Endothelial cell of umbilical vein (primary cell): ENCODE data around the gene ARFRP1. TPM values are rescaled to one million over a fixed set of nuclear protein-coding genes. Genes with fewer than 3 reads are reported as not detected.

ENCODE experiments used
- BruUV-seq: library from RNA; stranded (reverse); fragments of 400-500 nt; replicated peaks from 2 replicates; lab custom pipeline; 2021; lab: Mats Ljungman, UMichigan
- CTCF ChIA-PET: fragments of 300-600, 350-600 bp; sonication (Branson Sonifier 250); formaldehyde crosslinking; loops from one replicate; lab custom pipeline; 2021; ENCODE audit warnings: antibody characterized with exemption, inconsistent platforms; lab: Charles Lee
- POLR2A ChIA-PET: fragments of 300-600, 350-600 bp; sonication (Branson Sonifier 250); formaldehyde crosslinking; loops from one replicate; lab custom pipeline; 2021; ENCODE audit warnings: antibody characterized with exemption, inconsistent platforms; lab: Charles Lee
- DNase-seq: peaks from one replicate; pipeline ENCODE4 v3.0.0-alpha.2; 2011; ENCODE audit warnings: low read depth, low spot score
- FAIRE-seq: peaks from 2 replicates; lab custom pipeline; 2011; peaks lifted over from hg19 to GRCh38; lab: Jason Lieb, UNC
- H2AFZ ChIP-seq: 2 replicates; pipeline ENCODE4 v1.6.0; 2012; ENCODE audit warnings: low read depth, low read length, control low read depth, inconsistent platforms
- H3K27ac ChIP-seq: 2 replicates; pipeline ENCODE4 v1.5.1; 2011; ENCODE audit warnings: low read depth, mild to moderate bottlenecking, control low read depth, low read length, moderate library complexity; ENCODE audit not compliant: insufficient read depth
- H3K27me3 ChIP-seq, 2 experiments: 2 replicates each; pipeline versions ENCODE4 v1.6.0 to v1.6.1; 2011; ENCODE audit warnings: low read length in 2 of 2, mixed read lengths in 1 of 2; ENCODE audit not compliant: control insufficient read depth in 2 of 2, insufficient read depth in 2 of 2
- H3K36me3 ChIP-seq, 2 experiments: 2 replicates in 1 of 2; 3 replicates in 1 of 2; pipeline ENCODE4 v1.5.1; 2011; ENCODE audit warnings: low read length in 2 of 2, mild to moderate bottlenecking in 1 of 2, moderate library complexity in 1 of 2; ENCODE audit not compliant: control insufficient read depth in 2 of 2, insufficient read depth in 2 of 2; ENCODE audit errors: extremely low read depth in 1 of 2
- H3K4me1 ChIP-seq: 3 replicates; pipeline ENCODE4 v1.5.1; 2011; ENCODE audit warnings: mild to moderate bottlenecking, low read length; ENCODE audit not compliant: control insufficient read depth, insufficient read depth; ENCODE audit errors: extremely low read depth
- H3K4me2 ChIP-seq: 2 replicates; pipeline ENCODE4 v1.6.1; 2011; ENCODE audit warnings: low read length, control low read depth, mixed read lengths; ENCODE audit not compliant: insufficient read depth
- H3K4me3 ChIP-seq, 3 experiments: fragments of 200-600 bp in 1 of 3; sonication (generic), shearing (Covaris generic) in 1 of 3; replicated peaks in 1 of 3; 2 replicates each; pipeline ENCODE4 v1.5.1; 2011 to 2016; ENCODE audit warnings: control low read depth in 3 of 3, low read length in 3 of 3, mild to moderate bottlenecking in 2 of 3, inconsistent platforms in 1 of 3, low read depth in 1 of 3, moderate library complexity in 1 of 3; ENCODE audit not compliant: insufficient read depth in 1 of 3
- H3K79me2 ChIP-seq: 2 replicates; pipeline ENCODE4 v1.6.0; 2012; ENCODE audit warnings: low read length, inconsistent platforms; ENCODE audit not compliant: control insufficient read depth, insufficient read depth
- H3K9ac ChIP-seq: replicated peaks from 2 replicates; pipeline ENCODE3; 2011; ENCODE audit warnings: low read length, control low read depth; ENCODE audit not compliant: insufficient read depth; ENCODE audit errors: extremely low read depth
- H3K9me1 ChIP-seq: replicated peaks from 3 replicates; pipeline ENCODE4 v1.6.0; 2011; ENCODE audit warnings: mild to moderate bottlenecking, low read length; ENCODE audit not compliant: control insufficient read depth, insufficient read depth; ENCODE audit errors: extremely low read depth
- H3K9me3 ChIP-seq: replicated peaks from 2 replicates; pipeline ENCODE4 v1.5.1; 2012; ENCODE audit warnings: low read length, inconsistent platforms; ENCODE audit not compliant: control insufficient read depth, insufficient read depth
- H4K20me1 ChIP-seq: replicated peaks from 2 replicates; pipeline ENCODE3; 2011; ENCODE audit warnings: mild to moderate bottlenecking, low read length; ENCODE audit not compliant: control insufficient read depth, insufficient read depth; ENCODE audit errors: extremely low read depth
- EZH2 ChIP-seq: IDR thresholded peaks from 2 replicates; pipeline ENCODE4 v1.6.1; 2012; ENCODE audit warnings: borderline replicate concordance, low read depth, mild to moderate bottlenecking, moderate library complexity, low read length, inconsistent platforms; ENCODE audit not compliant: severe bottlenecking
- FOS ChIP-seq: IDR thresholded peaks from 2 replicates; pipeline ENCODE4 v1.6.1; 2011; ENCODE audit warnings: mild to moderate bottlenecking, low read length, moderate library complexity, borderline replicate concordance; ENCODE audit not compliant: insufficient read depth
- GATA2 ChIP-seq: IDR thresholded peaks from 2 replicates; pipeline ENCODE4 v1.7.0; 2011; ENCODE audit warnings: low read depth, mild to moderate bottlenecking, moderate library complexity, mixed read lengths, low read length; ENCODE audit not compliant: insufficient read length, insufficient read depth
- JUN ChIP-seq: IDR thresholded peaks from 2 replicates; pipeline ENCODE4 v1.6.1; 2011; ENCODE audit warnings: borderline replicate concordance, low read depth; ENCODE audit not compliant: insufficient read length, insufficient read depth
- MYC ChIP-seq: IDR thresholded peaks from one replicate; pipeline ENCODE4 v1.6.1; 2011; ENCODE audit warnings: mild to moderate bottlenecking, low read depth, low read length
- POLR2A ChIP-seq: IDR thresholded peaks from 2 replicates; pipeline ENCODE4 v1.6.1; 2012; ENCODE audit warnings: low read depth, mild to moderate bottlenecking, control low read depth, low read length
- POLR2AphosphoS5 ChIP-seq: IDR thresholded peaks from 2 replicates; pipeline ENCODE4 v1.6.1; 2012; ENCODE audit warnings: low read depth, mild to moderate bottlenecking, control low read depth, low read length, moderate library complexity; ENCODE audit not compliant: insufficient read depth
- dilution Hi-C: fragments of 300-500 bp; cut with MboI; formaldehyde crosslinking; loops from one replicate; pipeline ENCODE4 v1.15.0; 2019; ENCODE audit warnings: low sequenced_read_pairs; ENCODE audit not compliant: extremely low pct_ligation_motif_present
- intact Hi-C: fragments of 100-400 bp; cut with micrococcal nuclease; formaldehyde crosslinking; loops from one replicate; pipeline ENCODE4 v1.10.0; 2022
- polyA plus RNA-seq, 4 experiments: library from polyadenylated mRNA; depleted of rRNA in 3 of 4; stranded (reverse) in 3 of 4; unstranded in 1 of 4; fragments of >200 nt; gene quantifications; 2 replicates each; pipeline versions ENCODE4 v1.2.1 to v1.2.3, GENCODE V29; 2011 to 2012; ENCODE audit warnings: missing spikeins in 1 of 4
- total RNA-seq: library from RNA; stranded (reverse); gene quantifications from 2 replicates; pipeline ENCODE4 v1.2.3, GENCODE V29; 2021
- TF ChIP-seq, protein P1 (sequence below): IDR thresholded peaks from 2 replicates; pipeline ENCODE4 v1.6.1; 2011; ENCODE audit not compliant: insufficient read depth, insufficient read length
- TF ChIP-seq, protein P2 (sequence below), 2 donors: IDR thresholded peaks; 1 replicate in 1 of 2; 2 replicates in 1 of 2; pipeline ENCODE4 v1.5.1; 2011; ENCODE audit warnings: low read length in 2 of 2, mild to moderate bottlenecking in 2 of 2, moderate library complexity in 2 of 2, control low read depth in 1 of 2, inconsistent platforms in 1 of 2, low read depth in 1 of 2; ENCODE audit not compliant: insufficient read depth in 1 of 2; ENCODE audit errors: extremely low read depth in 1 of 2

The ARFRP1 gene
- total and polyA plus RNA-seq, 2 donors (not counting 3 experiments of a cell fraction or from before 2014, with no cell fraction given) = 48.7 to 51.6 TPM

DNA sequence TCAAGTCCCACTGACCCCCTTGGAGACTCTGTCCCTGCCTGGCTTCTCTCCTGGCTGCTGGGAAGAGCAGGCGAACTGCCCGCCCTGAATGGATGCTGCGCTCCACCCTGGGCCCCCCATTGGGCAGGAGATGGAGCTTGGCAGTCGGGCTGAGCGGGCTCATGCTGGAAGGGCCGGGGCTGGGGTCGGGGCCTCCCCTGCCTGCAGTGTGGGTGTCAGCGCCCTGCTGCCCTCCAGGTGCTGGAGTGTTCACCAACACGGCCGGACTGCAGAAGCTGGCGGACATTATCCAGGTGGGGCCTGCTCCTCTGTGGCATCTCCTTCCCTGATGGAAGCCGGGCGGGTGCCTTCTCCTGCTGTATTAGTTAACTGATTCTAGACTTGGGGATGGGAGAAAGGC, 27.3 kb downstream of the ARFRP1 start:
- intact Hi-C loops = no loop called here
- no peak overlapping the region for H3K4me3 ChIP-seq
- TF ChIP-seq POLR2A = no peak
- TF ChIP-seq FOS = no peak
- no peak for TF ChIP-seq MYC
- no peak for TF ChIP-seq GATA2
- no peak for TF ChIP-seq POLR2AphosphoS5
- no peak for TF ChIP-seq EZH2
- TF ChIP-seq JUN = no peak
- TF ChIP-seq, protein P1, sequence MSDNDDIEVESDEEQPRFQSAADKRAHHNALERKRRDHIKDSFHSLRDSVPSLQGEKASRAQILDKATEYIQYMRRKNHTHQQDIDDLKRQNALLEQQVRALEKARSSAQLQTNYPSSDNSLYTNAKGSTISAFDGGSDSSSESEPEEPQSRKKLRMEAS = no peak
- TF ChIP-seq, protein P2, sequence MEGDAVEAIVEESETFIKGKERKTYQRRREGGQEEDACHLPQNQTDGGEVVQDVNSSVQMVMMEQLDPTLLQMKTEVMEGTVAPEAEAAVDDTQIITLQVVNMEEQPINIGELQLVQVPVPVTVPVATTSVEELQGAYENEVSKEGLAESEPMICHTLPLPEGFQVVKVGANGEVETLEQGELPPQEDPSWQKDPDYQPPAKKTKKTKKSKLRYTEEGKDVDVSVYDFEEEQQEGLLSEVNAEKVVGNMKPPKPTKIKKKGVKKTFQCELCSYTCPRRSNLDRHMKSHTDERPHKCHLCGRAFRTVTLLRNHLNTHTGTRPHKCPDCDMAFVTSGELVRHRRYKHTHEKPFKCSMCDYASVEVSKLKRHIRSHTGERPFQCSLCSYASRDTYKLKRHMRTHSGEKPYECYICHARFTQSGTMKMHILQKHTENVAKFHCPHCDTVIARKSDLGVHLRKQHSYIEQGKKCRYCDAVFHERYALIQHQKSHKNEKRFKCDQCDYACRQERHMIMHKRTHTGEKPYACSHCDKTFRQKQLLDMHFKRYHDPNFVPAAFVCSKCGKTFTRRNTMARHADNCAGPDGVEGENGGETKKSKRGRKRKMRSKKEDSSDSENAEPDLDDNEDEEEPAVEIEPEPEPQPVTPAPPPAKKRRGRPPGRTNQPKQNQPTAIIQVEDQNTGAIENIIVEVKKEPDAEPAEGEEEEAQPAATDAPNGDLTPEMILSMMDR (IDR thresholded peaks at IDR 0.05; ENCODE audit: extremely low read depth in 1 of 2, insufficient read depth in 1 of 2, low read depth in 1 of 2, low read length in 2 of 2) = no peak
- H3K27me3 ChIP-seq = no peaks in the 10 kb centered on the region
- no peaks in the 10 kb centered on the region for H4K20me1 ChIP-seq
- no peak overlapping the region for H3K9ac ChIP-seq
- no peak overlapping the region for H2AFZ ChIP-seq
- ChIA-PET POLR2A (interaction anchor here (0.6 kb wide), 1 partner anchor 22 kb away, joined by 3 read pairs; the partner anchor contains the start of gene RTEL1), CTCF (interaction anchor here (4.1 kb wide), 1 partner anchor 22 kb away, joined by 17 read pairs; the partner anchor contains the start of gene RTEL1)
- H3K9me1 ChIP-seq = no peaks in the 10 kb centered on the region
- no peaks in the 10 kb centered on the region for H3K79me2 ChIP-seq
- FAIRE-seq (no peak), DNase-seq (no peak)
- no peak overlapping the region for H3K4me2 ChIP-seq
- H3K27ac ChIP-seq = no peak overlapping the region
- H3K4me1 ChIP-seq = peaks cover 26% of the 10 kb centered on the region
- no peaks in the 10 kb centered on the region for H3K9me3 ChIP-seq
- H3K36me3 ChIP-seq = peaks cover 0 to 12% of the 10 kb centered on the region in 2 experiments
- no TSS peak for BruUV-seq
- dilution Hi-C loops = no loop called here
